ENCODE measurements around the gene KDM1A.

The KDM1A gene

DNA sequence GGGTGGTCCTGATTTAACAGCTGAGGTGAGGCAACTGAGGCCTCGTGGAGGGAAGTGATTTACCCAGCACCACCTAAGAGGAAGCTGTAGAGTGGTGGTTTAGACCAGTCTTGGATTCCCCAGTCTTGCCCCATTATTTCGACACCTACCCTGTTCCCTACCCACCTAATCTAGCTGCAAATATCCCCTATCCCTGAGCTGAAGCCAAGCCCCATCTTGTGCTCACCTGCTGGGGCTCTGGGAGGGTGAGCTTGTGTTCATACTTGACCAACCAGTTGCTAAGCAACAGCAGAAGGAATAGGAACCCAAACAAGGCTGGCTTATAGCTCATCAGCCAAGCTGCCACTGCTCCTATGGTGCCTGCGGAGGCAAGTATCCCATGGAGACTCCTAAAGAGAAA is 5.6 kb upstream of the KDM1A start:
- no peak for DNase-seq (ENCODE audit: low read depth in 2 of 2)

DNA sequence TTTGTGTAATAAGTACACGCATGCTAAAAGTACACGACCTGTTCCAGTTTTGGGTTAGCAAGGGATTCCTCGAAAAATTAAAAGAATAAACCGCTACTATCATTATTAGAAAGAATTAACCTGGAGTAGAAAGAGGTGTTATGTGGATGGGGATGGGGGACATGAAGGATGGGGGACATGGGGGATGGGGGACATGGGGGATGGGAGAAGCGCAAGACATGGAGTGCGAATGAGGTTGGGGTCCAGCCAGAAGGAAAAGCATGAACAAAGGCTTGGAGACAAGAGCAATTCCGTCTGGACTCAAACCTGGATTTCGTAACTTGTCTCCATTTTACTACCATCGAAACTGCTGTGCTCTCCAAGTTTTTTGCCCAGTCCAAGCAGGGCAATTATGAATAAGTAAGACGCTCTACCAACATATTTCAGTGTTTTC is 591 bp upstream of the KDM1A start:
- no peak for DNase-seq (ENCODE audit: low read depth in 2 of 2)

DNA sequence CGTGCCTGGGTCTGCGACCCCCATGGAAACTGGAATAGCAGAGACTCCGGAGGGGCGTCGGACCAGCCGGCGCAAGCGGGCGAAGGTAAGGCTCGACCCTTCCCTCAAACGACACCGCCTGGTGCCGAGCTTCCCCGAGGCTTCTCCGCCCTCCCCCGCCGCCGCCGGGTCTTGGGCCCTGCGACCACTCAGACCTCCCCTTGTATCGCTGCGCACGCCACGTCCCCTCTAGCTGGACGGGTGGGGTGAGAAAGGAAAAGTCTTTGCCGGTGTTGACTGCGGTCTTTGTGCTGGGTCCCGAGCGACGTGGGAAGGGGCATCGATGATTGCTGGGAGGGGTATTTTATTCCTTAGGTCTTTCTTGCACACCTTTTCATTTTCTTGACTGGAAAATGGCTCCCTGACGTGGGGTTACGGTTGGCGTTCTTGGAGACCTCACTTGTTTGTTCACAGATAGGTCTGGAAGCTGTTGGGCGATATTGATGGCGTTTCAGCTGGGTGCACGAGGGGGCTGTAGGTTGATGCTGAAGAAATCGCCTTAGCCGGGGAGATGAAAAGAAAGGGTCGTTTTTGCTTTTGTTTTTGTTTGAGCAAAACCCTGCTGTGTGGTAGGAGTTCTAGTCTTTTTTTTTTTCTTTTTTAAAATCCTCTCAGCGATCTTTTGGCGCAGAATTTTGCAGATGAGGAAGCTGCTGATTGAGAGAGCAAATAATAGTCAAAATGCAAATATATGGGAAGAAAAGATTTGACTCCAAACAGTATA is 776 bp downstream of the KDM1A start:
- DNase-seq (ENCODE audit: low read depth in 2 of 2) = peak; percentile 1 to 3

DNA sequence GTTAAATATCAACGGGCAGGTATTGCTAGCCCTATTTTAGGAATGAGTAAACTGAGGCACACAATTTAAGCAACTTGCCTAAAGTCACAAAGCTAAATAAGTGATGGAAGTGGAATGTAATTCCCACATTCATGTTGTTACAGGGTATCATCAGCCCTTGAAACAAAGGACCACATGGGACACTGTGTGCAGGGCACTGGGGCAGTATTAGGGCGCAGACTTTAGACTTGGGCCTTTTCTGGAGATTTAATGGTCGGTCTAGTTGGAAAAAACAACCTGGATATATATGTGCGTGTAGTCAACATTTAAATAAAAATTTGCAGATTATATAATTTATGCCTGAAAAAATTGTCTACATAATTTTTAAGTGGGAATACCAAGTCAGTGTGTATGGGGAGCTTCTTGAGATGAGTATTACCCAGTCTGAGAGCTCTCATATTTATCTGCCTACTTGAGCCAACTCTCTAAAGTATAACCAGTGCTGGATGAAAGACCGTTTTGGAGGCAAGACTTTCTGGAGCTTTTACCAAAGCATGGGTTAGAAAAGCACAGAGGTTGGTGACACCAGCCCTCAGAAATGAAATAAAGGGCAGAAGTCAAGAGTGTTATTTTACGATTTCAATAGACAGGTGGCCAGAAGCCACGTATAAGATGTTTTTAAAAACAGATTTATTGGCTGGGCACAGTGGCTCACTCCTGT is 1.6 kb downstream of the KDM1A start:
- DNase-seq (ENCODE audit: low read depth in 2 of 2) = no peak

DNA sequence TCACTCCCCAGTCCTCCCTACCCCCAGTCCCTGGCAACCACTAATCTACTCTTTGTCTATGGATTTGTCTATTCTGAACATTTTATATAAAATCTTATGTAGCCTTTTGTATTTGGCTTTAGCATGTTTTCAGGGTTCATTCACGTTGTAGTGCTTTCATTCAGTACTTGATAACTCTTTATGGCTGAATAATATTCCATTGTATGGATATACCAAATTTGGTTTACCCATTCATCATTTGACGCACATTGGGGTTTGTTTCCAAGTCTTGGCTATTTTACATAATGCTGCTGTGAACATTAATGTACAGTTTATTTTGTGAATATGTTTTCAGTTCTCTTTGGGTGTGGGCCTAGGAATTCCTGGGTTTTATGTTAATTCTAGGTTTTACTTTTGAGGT is 2.6 kb downstream of the KDM1A start:
- DNase-seq (ENCODE audit: low read depth in 2 of 2) = no peak

DNA sequence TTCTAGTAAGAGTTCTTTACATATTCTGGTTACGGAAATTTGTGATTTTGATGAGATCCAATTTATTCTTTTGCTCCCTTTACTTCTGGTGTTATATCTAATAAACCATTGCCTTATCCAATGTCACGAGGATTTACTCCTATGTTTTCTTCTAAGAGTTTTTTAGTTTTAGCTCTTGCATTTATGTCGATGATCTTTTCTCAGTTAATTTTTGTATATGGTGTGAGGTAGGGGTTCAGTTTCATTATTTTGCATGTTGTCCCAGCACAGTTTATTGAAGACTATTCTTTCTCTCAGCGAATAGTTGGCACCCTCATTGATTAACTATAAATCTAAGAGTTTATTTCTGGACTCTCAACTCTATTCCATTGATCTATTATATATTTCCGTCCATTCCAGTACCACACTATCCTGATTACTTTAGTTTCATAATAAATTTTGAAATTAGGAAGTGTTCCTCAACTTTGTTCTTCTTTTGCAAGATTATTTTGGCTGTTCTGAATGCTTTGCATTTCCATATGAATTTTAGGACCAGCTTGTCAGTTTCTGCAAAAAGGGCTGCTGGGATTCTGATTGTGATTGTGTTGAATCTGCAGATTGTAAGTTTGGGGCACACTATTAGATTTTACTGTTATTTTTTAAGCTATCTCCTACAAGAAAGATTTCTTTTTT is 4.0 kb downstream of the KDM1A start:
- DNase-seq (ENCODE audit: low read depth in 2 of 2) = no peak

DNA sequence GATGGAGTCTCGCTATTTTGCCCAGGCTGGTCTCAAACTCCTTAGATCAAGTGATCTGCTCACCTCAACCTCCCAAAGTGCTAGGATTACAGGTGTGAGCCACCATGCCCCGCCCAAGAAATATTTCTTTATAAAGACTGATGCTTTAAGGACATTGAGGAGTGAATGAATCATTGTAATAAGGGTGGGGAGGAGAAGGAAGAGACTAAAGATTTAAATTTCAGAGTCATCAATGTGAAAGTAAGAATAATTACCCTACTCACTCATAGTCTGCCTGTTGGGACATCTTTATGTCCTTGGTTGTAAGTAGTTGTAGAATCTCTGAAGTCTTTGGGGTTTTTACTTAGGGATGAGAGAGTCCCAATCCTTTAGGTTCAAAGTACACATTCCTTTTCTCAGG is 7.3 kb downstream of the KDM1A start:
- no peak for DNase-seq (ENCODE audit: low read depth in 2 of 2)

DNA sequence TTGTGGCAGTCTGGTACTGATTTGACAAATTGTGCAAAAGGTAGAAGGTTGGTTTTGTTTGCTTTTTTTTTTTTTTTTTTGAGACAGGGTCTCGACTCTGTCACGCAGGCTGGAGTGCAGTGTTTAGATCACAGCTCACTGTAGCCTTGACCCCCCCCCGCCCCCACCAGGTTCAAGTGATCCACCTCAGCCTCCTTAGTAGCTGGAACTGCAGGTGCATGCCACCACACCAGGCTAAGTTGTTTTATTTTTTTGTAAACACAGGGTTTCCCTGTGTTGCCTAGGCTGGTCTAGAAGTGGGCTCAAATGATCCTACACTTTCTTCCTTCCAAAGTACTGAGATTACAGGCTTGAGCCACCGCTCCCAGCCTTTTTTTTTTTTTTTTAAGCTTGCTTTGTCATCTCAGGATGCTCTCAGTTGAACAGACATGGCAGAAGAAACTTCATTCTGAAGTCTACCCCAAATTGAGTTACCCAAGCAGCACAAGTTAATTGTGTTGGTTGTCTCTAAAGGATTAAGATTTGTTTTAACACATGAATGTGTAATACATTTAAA is 8.2 kb downstream of the KDM1A start:
- DNase-seq (ENCODE audit: low read depth in 2 of 2) = no peak

DNA sequence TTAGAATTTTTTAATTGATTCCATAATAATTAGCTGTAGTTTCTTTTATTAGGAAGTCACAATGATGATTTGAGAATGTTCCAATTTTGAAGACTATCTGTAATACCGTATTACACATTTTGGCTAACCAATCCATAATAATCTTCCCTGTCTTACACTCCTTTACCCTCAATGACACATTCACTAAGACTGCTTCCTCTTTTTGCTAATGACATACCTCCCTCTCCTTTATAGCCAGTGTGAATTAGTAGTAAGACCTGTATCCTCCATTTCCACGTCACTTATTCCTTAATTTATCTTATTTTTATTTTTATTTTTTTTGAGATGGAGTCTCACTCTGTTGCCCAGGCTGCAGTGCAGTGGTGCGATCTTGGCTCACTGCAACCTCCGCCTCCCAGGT is 10.1 kb downstream of the KDM1A start:
- DNase-seq (ENCODE audit: low read depth in 2 of 2) = no peak

DNA sequence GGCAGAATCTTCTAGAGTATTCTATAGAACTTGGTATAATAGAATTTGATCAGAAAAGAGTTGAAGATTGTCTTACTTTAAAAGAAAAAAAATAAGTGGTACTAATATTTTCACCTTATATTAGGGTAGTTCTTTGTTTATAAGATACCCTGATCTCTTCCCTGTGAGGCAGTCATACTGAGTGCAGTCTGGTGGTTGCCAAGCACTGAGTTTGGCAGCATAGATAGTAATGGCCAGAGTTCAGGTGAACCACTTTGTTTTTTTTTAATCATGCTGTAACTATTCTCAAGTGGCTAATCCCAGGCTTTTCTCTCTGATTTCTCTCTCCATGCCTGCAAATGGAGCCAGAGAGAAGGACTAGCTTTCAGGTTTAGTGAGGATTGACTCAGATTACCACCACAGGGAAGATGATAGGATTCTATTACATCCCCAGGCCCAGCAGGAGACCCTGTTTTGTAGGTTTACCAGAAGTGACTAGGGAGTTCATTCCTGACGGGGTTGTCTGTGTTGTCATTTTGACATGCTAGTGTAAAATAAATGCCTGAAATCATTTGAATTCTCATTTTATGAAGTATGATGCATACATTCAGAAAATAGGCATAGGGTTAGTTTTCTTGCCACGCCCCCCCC is 16.7 kb downstream of the KDM1A start:
- DNase-seq (ENCODE audit: low read depth in 2 of 2) = no peak

DNA sequence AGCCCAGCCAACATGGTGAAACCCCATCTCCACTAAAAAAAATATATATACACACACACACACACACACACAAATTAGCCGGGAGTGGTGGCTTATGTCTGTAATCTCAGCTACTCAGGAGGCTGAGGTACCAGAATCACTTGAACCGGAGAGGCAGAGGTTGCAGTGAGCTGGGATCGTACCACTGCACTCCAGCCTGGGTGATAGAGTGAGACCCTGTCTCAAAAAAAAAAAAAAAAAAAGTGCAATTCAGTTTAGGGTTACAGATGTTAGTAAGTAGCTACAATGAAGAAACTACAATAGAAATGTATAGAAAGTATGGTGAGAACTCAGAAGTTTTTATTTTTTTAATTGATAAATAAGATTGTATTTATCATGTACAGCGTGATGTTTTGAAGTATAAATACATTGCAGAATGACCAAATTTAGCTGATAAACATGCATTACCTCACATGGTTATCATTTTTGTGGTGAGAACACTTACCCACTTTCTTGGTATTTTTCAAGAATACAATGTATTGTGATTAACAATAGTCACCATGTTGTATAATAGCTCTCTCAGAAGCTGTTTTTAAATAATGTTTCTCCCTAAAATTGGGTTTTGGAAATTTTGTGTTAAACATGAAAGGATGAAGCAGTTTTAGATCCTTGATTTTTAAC is 17.9 kb downstream of the KDM1A start:
- DNase-seq (ENCODE audit: low read depth in 2 of 2) = no peak

DNA sequence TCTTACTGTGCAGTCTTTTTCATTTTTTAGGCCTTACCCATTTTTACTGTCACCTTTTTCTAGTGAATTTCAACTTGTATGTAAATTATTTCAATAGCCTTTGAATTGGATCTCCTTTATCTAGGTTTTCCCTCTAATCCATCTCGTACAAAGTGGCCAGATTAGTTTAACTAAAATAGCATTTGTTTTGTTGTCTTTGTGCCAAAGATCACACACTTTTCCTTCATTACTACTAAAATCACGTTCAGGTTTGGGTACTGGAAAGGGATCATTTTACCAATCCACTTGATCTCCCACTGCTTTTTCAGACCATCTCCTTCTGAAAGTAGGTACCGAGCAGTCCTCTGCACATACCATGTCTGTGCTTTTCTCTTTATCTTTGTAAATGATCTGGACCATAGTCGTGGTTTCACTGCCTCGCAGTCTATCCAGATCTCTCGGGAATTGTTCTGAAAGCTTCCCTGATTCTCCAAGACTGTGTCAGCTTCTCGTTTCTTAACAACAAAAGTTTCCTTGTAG is 20.1 kb downstream of the KDM1A start:
- no peak for DNase-seq (ENCODE audit: low read depth in 2 of 2)

DNA sequence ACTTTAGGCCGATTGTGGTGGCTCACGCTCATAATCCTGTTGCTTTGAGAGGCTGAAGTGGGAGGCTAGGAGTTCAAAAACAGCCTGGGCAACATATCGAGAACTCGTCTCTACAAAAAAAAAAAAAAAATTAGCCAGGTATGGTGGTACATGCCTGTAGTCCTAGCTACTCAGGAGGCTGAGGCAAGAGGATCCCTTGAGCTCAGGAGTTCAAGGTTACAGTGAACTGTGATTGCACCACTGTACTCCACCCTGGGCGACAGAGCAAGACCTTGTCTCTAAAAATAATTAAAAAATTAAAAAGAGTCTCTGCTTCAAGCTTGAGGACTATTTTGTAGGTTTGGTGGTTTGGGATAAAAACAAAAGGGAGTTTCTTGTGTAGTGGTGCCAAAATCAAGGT is 21.2 kb downstream of the KDM1A start:
- no peak for DNase-seq (ENCODE audit: low read depth in 2 of 2)

DNA sequence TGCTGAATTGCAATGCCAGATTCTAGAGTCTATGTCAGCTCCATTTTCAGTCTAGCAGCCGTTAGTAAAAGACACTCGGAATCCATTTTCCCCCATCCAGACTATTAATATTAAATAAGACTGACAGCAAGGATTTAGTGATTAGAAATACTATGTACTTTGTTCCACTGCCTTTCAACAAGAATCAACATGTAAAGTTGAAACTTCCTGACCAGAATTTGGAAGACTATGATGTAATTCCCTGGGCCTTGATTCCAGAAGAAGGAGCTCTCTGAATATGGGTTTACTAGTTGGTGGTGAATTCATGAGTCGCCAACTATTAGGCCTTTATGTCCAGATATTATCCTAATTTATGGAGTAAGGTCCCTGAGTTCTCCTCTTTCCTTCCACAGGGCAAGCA is 24.8 kb downstream of the KDM1A start:
- DNase-seq (ENCODE audit: low read depth in 2 of 2) = no peak

DNA sequence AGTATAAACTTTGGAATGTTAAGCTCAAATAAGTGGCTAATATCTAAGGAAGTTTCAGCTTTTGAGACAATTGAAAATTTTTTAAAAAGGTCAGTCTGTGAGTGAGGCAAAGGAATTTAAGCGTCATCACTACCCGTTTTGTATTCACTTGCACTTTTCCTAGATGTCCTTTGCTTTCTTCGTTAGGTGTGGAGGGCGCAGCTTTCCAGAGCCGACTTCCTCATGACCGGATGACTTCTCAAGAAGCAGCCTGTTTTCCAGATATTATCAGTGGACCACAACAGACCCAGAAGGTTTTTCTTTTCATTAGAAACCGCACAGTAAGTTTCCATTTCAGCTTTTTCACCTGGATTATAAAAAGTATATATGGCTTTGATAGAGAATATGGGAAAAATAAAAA is 30.9 kb downstream of the KDM1A start:
- DNase-seq (ENCODE audit: low read depth in 2 of 2) = no peak

DNA sequence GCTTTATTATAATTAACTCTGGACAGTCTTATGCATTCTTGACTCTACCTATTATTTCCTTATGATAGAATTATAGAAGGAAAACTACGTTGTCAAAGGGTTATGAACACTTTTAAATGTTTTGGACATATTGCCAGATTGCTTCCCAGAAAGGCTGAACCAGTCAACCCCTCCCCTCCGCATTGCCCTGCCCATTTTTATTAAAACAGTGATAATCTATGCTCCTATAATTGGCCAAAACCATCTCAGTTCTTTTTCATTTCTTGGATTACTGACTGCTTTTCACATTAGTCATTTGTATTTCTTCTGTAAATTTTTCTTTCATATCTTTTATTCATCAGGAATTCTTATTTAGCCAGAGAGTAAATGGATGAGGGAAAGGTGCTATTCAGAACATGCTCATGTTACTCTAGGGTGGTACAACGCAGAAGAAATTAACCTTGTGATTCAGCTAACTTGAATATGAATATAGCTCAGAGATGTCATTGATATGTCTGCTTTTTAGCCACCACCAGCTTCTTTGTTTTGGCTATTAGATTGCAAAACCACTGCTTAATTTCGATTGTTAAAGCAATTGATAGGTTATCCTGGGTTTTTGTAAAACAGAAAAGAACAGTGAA is 32.1 kb downstream of the KDM1A start:
- DNase-seq (ENCODE audit: low read depth in 2 of 2) = no peak

DNA sequence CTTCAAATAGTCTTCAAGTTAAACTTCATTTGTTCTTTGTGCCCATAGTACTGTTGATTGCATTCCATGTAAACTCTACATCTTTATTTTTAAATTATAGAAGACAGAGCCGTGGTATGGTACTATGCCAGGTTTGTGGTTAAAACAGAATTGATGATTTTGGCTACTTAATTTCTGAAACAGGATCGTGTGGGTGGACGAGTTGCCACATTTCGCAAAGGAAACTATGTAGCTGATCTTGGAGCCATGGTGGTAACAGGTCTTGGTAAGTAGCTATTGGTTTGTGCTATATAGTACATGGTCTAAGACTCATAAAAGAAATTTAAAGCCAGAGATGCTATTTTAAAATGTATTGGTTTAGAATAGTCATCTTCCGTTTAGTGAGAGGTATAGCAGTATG is 38.0 kb downstream of the KDM1A start:
- no peak for DNase-seq (ENCODE audit: low read depth in 2 of 2)

DNA sequence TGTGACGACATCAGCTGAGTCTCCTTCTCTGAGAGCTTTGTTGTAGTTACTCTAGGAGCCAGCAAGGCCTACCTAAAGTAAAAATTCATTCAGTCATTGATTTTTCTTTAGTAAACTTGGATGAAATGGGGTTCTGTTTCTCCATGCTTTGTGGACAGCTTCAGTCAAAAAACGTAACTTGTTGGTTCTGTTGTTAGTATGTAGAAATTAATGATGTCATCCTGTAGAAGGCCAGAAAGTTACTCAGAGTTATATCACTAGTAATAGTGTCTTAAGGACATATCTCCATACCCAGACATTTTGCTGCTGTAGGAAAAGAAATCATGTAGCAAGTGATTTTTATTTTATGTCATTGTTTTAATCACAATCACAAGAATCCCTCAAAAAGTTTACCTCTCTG is 43.0 kb downstream of the KDM1A start:
- no peak for DNase-seq (ENCODE audit: low read depth in 2 of 2)

DNA sequence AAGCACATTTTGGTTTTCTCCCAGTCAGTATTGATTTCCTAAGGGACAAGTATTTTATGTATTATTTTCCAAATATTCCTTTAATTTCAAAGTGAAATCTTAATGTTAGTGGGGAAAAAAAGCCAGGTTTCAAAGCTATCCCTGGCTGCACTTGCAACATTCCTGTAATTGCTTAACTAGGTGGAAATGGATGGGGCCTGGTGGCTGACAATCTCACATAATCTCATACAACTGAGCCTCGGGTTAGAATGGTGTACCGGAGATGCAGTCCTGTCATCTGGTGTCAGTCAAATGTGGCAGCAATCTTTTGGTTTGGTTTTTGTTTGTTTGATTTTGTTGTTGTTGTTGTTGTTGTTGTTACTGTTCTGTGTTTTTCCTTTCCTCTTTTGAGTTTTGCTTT is 46.1 kb downstream of the KDM1A start:
- DNase-seq (ENCODE audit: low read depth in 2 of 2) = no peak

DNA sequence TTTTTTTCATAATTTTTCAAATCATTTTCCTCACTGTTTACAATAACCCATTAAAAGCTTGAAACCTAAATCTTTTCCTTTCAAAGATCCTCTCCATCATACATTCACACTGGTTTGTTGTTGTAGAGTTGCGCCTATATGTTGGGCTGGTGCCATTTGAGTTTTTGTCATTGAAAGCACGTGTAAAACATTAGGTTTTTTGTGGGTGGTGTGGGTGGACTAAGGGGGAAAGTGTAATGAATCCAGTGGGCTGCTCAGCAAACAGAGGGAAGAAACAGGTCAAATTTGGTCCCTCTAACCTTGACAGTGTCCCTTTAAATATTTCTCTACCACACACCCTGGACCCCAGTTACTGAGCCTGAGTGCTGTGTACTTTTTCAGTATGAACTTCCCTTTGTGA is 46.8 kb downstream of the KDM1A start:
- DNase-seq (ENCODE audit: low read depth in 2 of 2) = no peak

DNA sequence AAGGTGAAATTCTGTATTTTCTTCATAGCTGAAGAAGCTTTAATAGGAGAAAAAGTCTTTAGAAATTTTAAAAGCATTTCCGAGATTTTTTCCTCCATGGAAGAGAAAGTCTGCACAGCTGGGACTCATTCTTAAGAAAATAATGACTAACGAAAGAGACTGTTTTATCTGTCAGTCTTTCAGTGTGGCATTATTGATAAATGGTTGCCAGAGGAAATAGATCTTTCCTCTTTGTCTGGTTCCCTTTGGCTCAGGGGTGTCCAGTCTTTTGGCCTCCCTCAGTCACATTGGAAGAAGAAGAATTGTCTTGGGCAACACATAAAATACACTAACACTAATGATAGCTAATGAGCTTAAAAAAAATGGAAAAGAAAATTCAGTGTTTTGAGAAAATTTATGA is 49.9 kb downstream of the KDM1A start:
- DNase-seq (ENCODE audit: low read depth in 2 of 2) = no peak
